Spleen (tissue), 11 donors: ENCODE measurements around the gene TAOK3. TPM values are rescaled to one million over a fixed set of nuclear protein-coding genes. Genes with fewer than 3 reads are reported as not detected.

ENCODE experiments used
- DNase-seq: peaks from one replicate; pipeline ENCODE4 v3.0.0-alpha.2; 2020
- H3K27ac ChIP-seq, 8 donors: fragments of 200-600 bp; sonication (generic) in 7 of 8; 1 replicate in 4 of 8; 2 replicates in 4 of 8; pipeline versions ENCODE4 v1.5.0 to v1.8.0; 2016 to 2021; ENCODE audit warnings: inconsistent platforms in 4 of 8, mild to moderate bottlenecking in 4 of 8, moderate library complexity in 1 of 8
- H3K27me3 ChIP-seq, 7 donors: fragments of 200-600 bp; sonication (generic) in 6 of 7; replicated peaks in 1 of 7; 1 replicate in 4 of 7; 2 replicates in 3 of 7; pipeline versions ENCODE4 v1.5.0 to v1.8.0; 2016 to 2021; ENCODE audit warnings: inconsistent platforms in 3 of 7, mild to moderate bottlenecking in 1 of 7
- H3K36me3 ChIP-seq, 6 donors: fragments of 200-600 bp; sonication (generic) in 5 of 6; 1 replicate in 4 of 6; 2 replicates in 2 of 6; pipeline versions ENCODE4 v1.5.0 to v1.8.0; 2016 to 2021; ENCODE audit warnings: inconsistent platforms in 2 of 6
- H3K4me1 ChIP-seq, 6 donors: fragments of 200-600 bp; sonication (generic) in 5 of 6; 1 replicate in 3 of 6; 2 replicates in 3 of 6; pipeline versions ENCODE4 v1.5.0 to v1.8.0; 2016 to 2021; ENCODE audit warnings: inconsistent platforms in 3 of 6
- H3K4me3 ChIP-seq, 8 donors: fragments of 200-600 bp; sonication (generic) in 7 of 8; 1 replicate in 4 of 8; 2 replicates in 4 of 8; pipeline versions ENCODE4 v1.5.0 to v1.8.0; 2016 to 2021; ENCODE audit warnings: inconsistent platforms in 4 of 8, mild to moderate bottlenecking in 4 of 8, moderate library complexity in 2 of 8
- H3K9me3 ChIP-seq, 8 donors: fragments of 200-600 bp; sonication (generic) in 7 of 8; 1 replicate in 4 of 8; 2 replicates in 4 of 8; pipeline versions ENCODE4 v1.5.0 to v1.8.0; 2016 to 2021; ENCODE audit warnings: inconsistent platforms in 4 of 8
- POLR2A ChIP-seq, 3 donors: fragments of 450-650 bp; IDR thresholded peaks; one replicate each; pipeline ENCODE4 v1.5.1; 2017; ENCODE audit warnings: antibody characterized with exemption in 3 of 3, mild to moderate bottlenecking in 1 of 3
- POLR2AphosphoS5 ChIP-seq, 3 donors: sonication (generic); formaldehyde crosslinking; IDR thresholded peaks; one replicate each; pipeline ENCODE4 v1.5.1; 2017; ENCODE audit warnings: antibody characterized with exemption in 3 of 3
- WGBS, 5 donors: extraction: QIAGEN DNeasy Blood & Tissue Kit in 3 of 5; methylation state at CpG; one replicate each; pipeline versions ENCODE4 v1.1.5 to v1.1.7; 2013 to 2018; 5-methylcytosine and 5-hydroxymethylcytosine counted together
- intact Hi-C: fragments of 100-400 bp; cut with DNase I; formaldehyde crosslinking; loops from one replicate; pipeline ENCODE4 v1.15.0; 2023; ENCODE audit warnings: low total_unique reads
- polyA plus RNA-seq, 3 donors: library from polyadenylated mRNA; stranded (reverse); fragments of 200-250 nt; gene quantifications; one replicate each; pipeline ENCODE4 v1.2.1, GENCODE V29; 2013
- total RNA-seq, 7 donors: library from RNA; depleted of rRNA in 3 of 7; stranded (reverse); fragments of >200 nt in 3 of 7; fragmentation: NEBNext Ultra II Directional in 4 of 7; extraction: Animal tissue kit (Norgen Biotek cat#: 25700) in 4 of 7; gene quantifications; one replicate each; pipeline versions ENCODE4 v1.1.0 to v1.2.1, GENCODE V29; 2016 to 2021
- TF ChIP-seq, protein P1 (sequence below), 11 experiments: fragments of 200-600 bp in 7 of 11; fragments of 450-650 bp in 4 of 11; sonication (generic) in 4 of 11; IDR thresholded peaks in 8 of 11; conservative IDR thresholded peaks in 3 of 11; 1 replicate in 7 of 11; 2 replicates in 4 of 11; pipeline versions ENCODE4 v1.4.0 to v1.8.0; 2016 to 2021; ENCODE audit warnings: antibody characterized with exemption in 11 of 11, inconsistent platforms in 4 of 11, mild to moderate bottlenecking in 1 of 11
- donor health status: healthy with polysubstance abuse.
- donor health status: DM: no; HTN: no; CAD: no; lungs with moderate emphysema.
- donor health status: DM: no; HTN: no; CAD: no.
- donor health status: Bipolar disorder and iron deficiency.
- donor health status: healthy.
- donor health status: DM: no; HTN: no; CAD: no.
- donor health status: DM: yes; HTN: yes; CAD: no.

The TAOK3 gene
- total and polyA plus RNA-seq, 10 donors, result 12.7 to 80.8 (median 56.5) TPM

DNA sequence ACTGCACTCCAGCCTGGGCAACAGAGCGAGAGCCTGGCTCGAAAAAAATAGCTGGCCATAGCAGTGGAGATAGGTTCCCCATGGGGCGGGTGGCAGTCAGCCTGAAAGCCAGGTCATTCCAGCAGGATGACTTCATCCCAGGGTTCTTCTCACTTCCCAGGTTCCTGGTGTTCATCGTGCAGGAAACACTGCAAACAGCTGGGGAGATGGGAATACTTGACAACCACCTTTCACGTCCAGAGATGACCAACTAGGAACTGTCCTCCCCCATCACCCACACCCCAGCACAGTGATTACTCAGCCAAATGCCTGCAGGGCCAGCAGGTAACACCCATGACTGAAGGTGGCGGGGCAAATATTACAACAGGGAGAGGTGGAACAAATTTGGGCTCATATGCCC, 270.6 kb downstream of the TAOK3 start:
- Histone ChIP-seq H3K4me1 (peaks cover 0 to 28% (median 23%) of the 10 kb centered on the region in 6 donors), H3K36me3 (no peaks in the 10 kb centered on the region), H3K4me3 (no peak overlapping the region), H3K27me3 (peaks cover 0 to 35% (median 11%) of the 10 kb centered on the region in 7 donors), H3K9me3 (no peaks in the 10 kb centered on the region), H3K27ac (no peak overlapping the region)
- intact Hi-C loops, result no loop called here
- no peak for DNase-seq
- WGBS, 5 donors, result 86 to 96% (median 92%) methylated on average over 6 of the region's 6 CpGs
- no peak for TF ChIP-seq POLR2A (IDR thresholded peaks at IDR 0.05)
- no peak for TF ChIP-seq POLR2AphosphoS5 (IDR thresholded peaks at IDR 0.05)
- TF ChIP-seq, protein P1, sequence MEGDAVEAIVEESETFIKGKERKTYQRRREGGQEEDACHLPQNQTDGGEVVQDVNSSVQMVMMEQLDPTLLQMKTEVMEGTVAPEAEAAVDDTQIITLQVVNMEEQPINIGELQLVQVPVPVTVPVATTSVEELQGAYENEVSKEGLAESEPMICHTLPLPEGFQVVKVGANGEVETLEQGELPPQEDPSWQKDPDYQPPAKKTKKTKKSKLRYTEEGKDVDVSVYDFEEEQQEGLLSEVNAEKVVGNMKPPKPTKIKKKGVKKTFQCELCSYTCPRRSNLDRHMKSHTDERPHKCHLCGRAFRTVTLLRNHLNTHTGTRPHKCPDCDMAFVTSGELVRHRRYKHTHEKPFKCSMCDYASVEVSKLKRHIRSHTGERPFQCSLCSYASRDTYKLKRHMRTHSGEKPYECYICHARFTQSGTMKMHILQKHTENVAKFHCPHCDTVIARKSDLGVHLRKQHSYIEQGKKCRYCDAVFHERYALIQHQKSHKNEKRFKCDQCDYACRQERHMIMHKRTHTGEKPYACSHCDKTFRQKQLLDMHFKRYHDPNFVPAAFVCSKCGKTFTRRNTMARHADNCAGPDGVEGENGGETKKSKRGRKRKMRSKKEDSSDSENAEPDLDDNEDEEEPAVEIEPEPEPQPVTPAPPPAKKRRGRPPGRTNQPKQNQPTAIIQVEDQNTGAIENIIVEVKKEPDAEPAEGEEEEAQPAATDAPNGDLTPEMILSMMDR (IDR thresholded peaks at IDR 0.05 in 8 of 11, conservative IDR thresholded peaks at IDR 0.05 in 3 of 11), result no peak

DNA sequence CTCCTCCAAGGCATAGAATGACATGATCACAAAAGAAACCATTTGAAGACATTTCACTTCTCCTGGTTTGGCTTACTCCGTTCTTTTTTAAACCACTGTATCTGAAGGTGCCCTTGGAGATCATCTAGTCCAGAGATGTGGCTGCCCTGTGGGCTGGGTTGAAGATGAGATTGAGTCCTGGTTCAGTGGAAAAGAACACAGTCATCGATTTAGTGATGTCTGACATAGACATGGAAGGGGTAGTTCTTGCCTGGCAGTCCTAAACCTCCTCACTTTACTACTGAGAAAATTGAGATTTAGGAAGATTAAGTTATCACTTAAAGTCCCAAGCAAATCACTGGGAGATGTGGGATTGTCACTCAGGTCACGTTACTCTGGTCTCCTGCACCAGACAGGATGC, 271.7 kb downstream of the TAOK3 start:
- Histone ChIP-seq H3K36me3 (no peaks in the 10 kb centered on the region), H3K9me3 (no peaks in the 10 kb centered on the region), H3K27ac (no peak overlapping the region), H3K4me3 (no peak overlapping the region), H3K4me1 (peaks cover 0 to 28% (median 23%) of the 10 kb centered on the region in 6 donors), H3K27me3 (peaks cover 0 to 35% (median 11%) of the 10 kb centered on the region in 7 donors)
- WGBS, 5 donors, result 89 to 94% (median 91%) methylated on average over 3 of the region's 3 CpGs
- DNase-seq, result no peak
- TF ChIP-seq, protein P1 (IDR thresholded peaks at IDR 0.05 in 8 of 11, conservative IDR thresholded peaks at IDR 0.05 in 3 of 11), result no peak
- TF ChIP-seq POLR2A (IDR thresholded peaks at IDR 0.05), result no peak
- no peak for TF ChIP-seq POLR2AphosphoS5 (IDR thresholded peaks at IDR 0.05)
- intact Hi-C loops, result no loop called here

Other genes starting within 250 kb of the TAOK3 start
- 100 to 1,000 TPM in 6 of 7 donors, 10 to 100 TPM in 1; 99.5 to 179 (median 128) TPM for gene PEBP1, start 236.8 kb downstream of the TAOK3 start, total RNA-seq
- 100 to 1,000 TPM; 149 to 201 (median 165) TPM for gene PEBP1, start 236.8 kb downstream of the TAOK3 start, polyA plus RNA-seq
- gene SUDS3, start 3.6 kb upstream of the TAOK3 start, total RNA-seq, result 10 to 100 TPM; 27.3 to 90.9 (median 29.9) TPM
- gene SUDS3, start 3.6 kb upstream of the TAOK3 start, polyA plus RNA-seq, result 10 to 100 TPM in 2 of 3 donors, 1 to 10 TPM in 1; 8.3 to 14.3 (median 10.8) TPM